ENCODE measurements around the gene TMEM151B. TPM values are rescaled to one million over a fixed set of nuclear protein-coding genes. Genes with fewer than 3 reads are reported as not detected.
A peak's percentile ranks its signal among the peaks of the same experiment; 100 is the strongest.

The TMEM151B gene
- total and polyA plus RNA-seq, 2 of the 4 experiments (the other 2 are of a cell fraction), result not detected

- in situ Hi-C loops (cut with MboI; ENCODE audit: low sequenced_read_pairs), result no loop called here
- POLR2A ChIA-PET (ENCODE audit: unreplicated experiment), result no interaction called here
Measured at GRCh38 chr6:44311304-44311703, 41.1 kb downstream of the TMEM151B start.

More at GRCh38 chr6:44311304-44311703, 41.1 kb downstream of the TMEM151B start:
- Histone ChIP-seq H3K14ac (replicated peaks; ENCODE audit: low read depth, low read length) (no peak overlapping the region), H4K8ac (ENCODE audit: low read depth in 2 of 2, low read length in 2 of 2) (no peak overlapping the region), H3K9ac (ENCODE audit: low read depth, low read length) (no peak overlapping the region), H2AK5ac (ENCODE audit: low read depth, low read length) (no peak overlapping the region), H3K18ac (ENCODE audit: low read depth, low read length) (no peak overlapping the region), H3K56ac (ENCODE audit: extremely low read depth, insufficient read depth, low read length) (no peak overlapping the region), H3K4ac (ENCODE audit: low read depth, low read length) (no peak overlapping the region), H3K9me3 (ENCODE audit: control insufficient read depth, insufficient read depth, low read length) (no peaks in the 10 kb centered on the region), H3K4me2 (ENCODE audit: low read depth, low read length) (no peak overlapping the region), H3K36me3 (ENCODE audit: control insufficient read depth, insufficient read depth, low read length) (peaks cover 35% of the 10 kb centered on the region), H4K5ac (ENCODE audit: low read depth, low read length) (no peak overlapping the region), H3K27me3 (ENCODE audit: control insufficient read depth, insufficient read depth, low read length) (peaks cover 7% of the 10 kb centered on the region), H2BK15ac (ENCODE audit: low read depth, low read length) (no peak overlapping the region), H3K27ac (ENCODE audit: insufficient read depth, low read length) (no peak overlapping the region), H3K23ac (ENCODE audit: low read depth, low read length) (no peak overlapping the region), H3K4me1 (ENCODE audit: control insufficient read depth, insufficient read depth, low read length) (peaks cover 8% of the 10 kb centered on the region), H2BK120ac (ENCODE audit: low read depth, low read length) (no peak overlapping the region), H2AFZ (replicated peaks; ENCODE audit: low read length, poor library complexity) (no peak overlapping the region), H2BK5ac (ENCODE audit: low read depth, low read length, poor library complexity, severe bottlenecking) (no peak overlapping the region), H2AK9ac (replicated peaks; ENCODE audit: low read depth, low read length, poor library complexity) (no peak overlapping the region), H3K9me1 (ENCODE audit: insufficient read depth, low read length) (peaks cover 10% of the 10 kb centered on the region), H4K20me1 (ENCODE audit: insufficient read depth, low read length) (no peaks in the 10 kb centered on the region), H3K79me1 (ENCODE audit: low read depth in 1 of 2, low read length in 2 of 2) (peaks cover 20 to 24% of the 10 kb centered on the region in 2 experiments), H2BK20ac (ENCODE audit: low read depth, low read length) (no peak overlapping the region), H3K4me3 (ENCODE audit: insufficient read depth, low read depth, low read length) (no peak overlapping the region), H4K91ac (ENCODE audit: insufficient read depth, low read depth, low read length) (no peak overlapping the region)
- intact Hi-C loops (cut with micrococcal nuclease) (no loop called here), dilution Hi-C loops (cut with HindIII; ENCODE audit: low sequenced_read_pairs, unreplicated experiment) (no loop called here)
- WGBS, 2 experiments (ENCODE audit: extremely low coverage in 2 of 2, insufficient read length in 1 of 2), result 86% methylated on average over 1 of the region's 2 CpGs; no CpG with 5 or more reads in 1 of the 2 experiments
- no peak for DNase-seq
- no peak for ATAC-seq (ENCODE audit: low read depth)
- CTCF ChIA-PET, result no interaction called here
- TF ChIP-seq MAFK (IDR thresholded peaks at IDR 0.05; ENCODE audit: low read depth, low read length), result peak; percentile 86
- no peak for TF ChIP-seq BHLHE40 (IDR thresholded peaks at IDR 0.05; ENCODE audit: low read depth, low read length)
- BruUV-seq (replicated peaks), result no TSS peak
